Measurements from ENCODE around the gene AP4E1. TPM values are rescaled to one million over a fixed set of nuclear protein-coding genes. Genes with fewer than 3 reads are reported as not detected.

The AP4E1 gene
- total RNA-seq, 4 donors from 2014 or later = 6.8 to 12.1 (median 9.8) TPM

- TF ChIP-seq CTCF (IDR thresholded peaks at IDR 0.05; ENCODE audit: low read depth) = no peak
These were observed 98.0 kb downstream of the AP4E1 start for GRCh38 chr15:51006336-51006985.

- no peak for TF ChIP-seq CTCF (IDR thresholded peaks at IDR 0.05; ENCODE audit: low read depth)
These were observed 98.7 kb downstream of the AP4E1 start for GRCh38 chr15:51007131-51007666.

- no peak for TF ChIP-seq CTCF (IDR thresholded peaks at IDR 0.05; ENCODE audit: low read depth)
These were observed 102.7 kb downstream of the AP4E1 start for GRCh38 chr15:51011212-51011611.

GRCh38 chr15:51016615-51017014, 108.1 kb downstream of the AP4E1 start:
- no peak for TF ChIP-seq CTCF (IDR thresholded peaks at IDR 0.05; ENCODE audit: low read depth)

- no peak for TF ChIP-seq CTCF (IDR thresholded peaks at IDR 0.05; ENCODE audit: low read depth)
These were observed 113.7 kb downstream of the AP4E1 start for GRCh38 chr15:51022206-51022605.

- TF ChIP-seq CTCF (IDR thresholded peaks at IDR 0.05; ENCODE audit: low read depth) = no peak
These were observed 115.0 kb downstream of the AP4E1 start for GRCh38 chr15:51023499-51023898.

- TF ChIP-seq CTCF (IDR thresholded peaks at IDR 0.05; ENCODE audit: low read depth) = no peak
These were observed 116.4 kb downstream of the AP4E1 start for GRCh38 chr15:51024735-51025453.
